HG03045 (cell line): ENCODE results near the gene PLPP3.

Experiments
- ATAC-seq: cut with Tn5 transposase; IDR thresholded peaks from one replicate; pipeline ENCODE4 v1.9.1; 2021; ENCODE audit warnings: mild to moderate bottlenecking, moderate library complexity; ENCODE audit not compliant: unreplicated experiment

PLPP3 gene

GRCh38 chr1:56525489-56526041, 53.8 kb downstream of the PLPP3 start:
- peak; percentile 84 for ATAC-seq

GRCh38 chr1:56524263-56524662, 55.1 kb downstream of the PLPP3 start:
- no peak for ATAC-seq

GRCh38 chr1:56522680-56523079, 56.7 kb downstream of the PLPP3 start:
- no peak for ATAC-seq

- ATAC-seq: no peak
Observed at GRCh38 chr1:56520016-56520601, 59.3 kb downstream of the PLPP3 start.

GRCh38 chr1:56517404-56518130, 61.8 kb downstream of the PLPP3 start:
- ATAC-seq: no peak

- ATAC-seq: peak; percentile 90
Observed at GRCh38 chr1:56516539-56517252, 62.7 kb downstream of the PLPP3 start.

- ATAC-seq: no peak
Observed at GRCh38 chr1:56515898-56516538, 63.3 kb downstream of the PLPP3 start.

GRCh38 chr1:56512724-56513494, 66.5 kb downstream of the PLPP3 start:
- ATAC-seq: no peak

- no peak for ATAC-seq
Observed at GRCh38 chr1:56511766-56512165, 67.6 kb downstream of the PLPP3 start.

- ATAC-seq: no peak
Observed at GRCh38 chr1:56511364-56511763, 68.0 kb downstream of the PLPP3 start.

GRCh38 chr1:56510642-56511021, 68.7 kb downstream of the PLPP3 start:
- ATAC-seq: no peak

GRCh38 chr1:56509713-56510641, 69.4 kb downstream of the PLPP3 start:
- no peak for ATAC-seq

GRCh38 chr1:56508523-56508983, 70.8 kb downstream of the PLPP3 start:
- no peak for ATAC-seq

- ATAC-seq: no peak
Observed at GRCh38 chr1:56507925-56508522, 71.3 kb downstream of the PLPP3 start.

GRCh38 chr1:56506951-56507491, 72.3 kb downstream of the PLPP3 start:
- no peak for ATAC-seq

GRCh38 chr1:56505792-56506743, 73.3 kb downstream of the PLPP3 start:
- no peak for ATAC-seq

GRCh38 chr1:56502700-56503245, 76.6 kb downstream of the PLPP3 start:
- no peak for ATAC-seq
